ENCODE measurements around the gene XCR1.
"Not testable (repeated sequence)": the region's sequence is repeated elsewhere in the genome, so short reads cannot be mapped to it uniquely, and the experiment has no call there.

GRCh38 chr3:46038071-46038470 lies 10.8 kb upstream of the XCR1 start:
- not testable (repeated sequence) for TF ChIP-seq EZH2 (IDR thresholded peaks at IDR 0.05; ENCODE audit: borderline replicate concordance, low read depth, low read length, severe bottlenecking); POLR2AphosphoS5 (IDR thresholded peaks at IDR 0.05; ENCODE audit: insufficient read depth, low read depth, low read length); POLR2A (IDR thresholded peaks at IDR 0.05; ENCODE audit: low read depth, low read length); CTCF (IDR thresholded peaks at IDR 0.05; ENCODE audit: extremely low read depth in 1 of 2, insufficient read depth in 1 of 2, low read depth in 1 of 2, low read length in 2 of 2)
